ENCODE data around the gene TMEM200B.

TMEM200B gene

DNA sequence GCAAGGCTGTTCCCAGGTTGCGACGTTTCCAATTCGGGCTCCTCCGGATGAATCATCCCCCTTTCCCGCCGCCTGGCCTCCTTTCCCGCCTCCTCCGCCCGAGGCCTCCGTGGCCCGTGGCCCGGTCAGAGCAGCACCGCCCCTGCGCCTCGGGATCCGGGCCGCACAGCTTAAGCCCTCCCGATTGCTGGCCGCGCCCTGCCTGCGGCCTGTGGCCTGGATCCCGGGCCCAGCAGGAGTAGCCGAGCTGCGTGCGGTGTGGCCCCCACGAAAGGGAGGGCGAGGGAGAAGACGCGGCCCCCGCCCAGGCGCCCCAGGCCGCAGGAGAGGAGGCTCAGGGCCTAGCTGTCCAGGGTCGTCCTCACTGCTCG lies 1.0 kb downstream of the TMEM200B start:
- no peak for TF ChIP-seq TAF1 (IDR thresholded peaks at IDR 0.05; ENCODE audit: low read depth)
- TF ChIP-seq EP300 (IDR thresholded peaks at IDR 0.05; ENCODE audit: borderline replicate concordance), result 0 out of 2 replicates have a peak, but pooled peaks have one; percentile 7
- TF ChIP-seq, protein P1, sequence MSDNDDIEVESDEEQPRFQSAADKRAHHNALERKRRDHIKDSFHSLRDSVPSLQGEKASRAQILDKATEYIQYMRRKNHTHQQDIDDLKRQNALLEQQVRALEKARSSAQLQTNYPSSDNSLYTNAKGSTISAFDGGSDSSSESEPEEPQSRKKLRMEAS (IDR thresholded peaks at IDR 0.05), result peak; percentile 77
- no peak for TF ChIP-seq RAD21 (IDR thresholded peaks at IDR 0.05; ENCODE audit: low read depth)
- TF ChIP-seq CEBPB (IDR thresholded peaks at IDR 0.05), result no peak
- no peak for TF ChIP-seq EGR1 (IDR thresholded peaks at IDR 0.05)

DNA sequence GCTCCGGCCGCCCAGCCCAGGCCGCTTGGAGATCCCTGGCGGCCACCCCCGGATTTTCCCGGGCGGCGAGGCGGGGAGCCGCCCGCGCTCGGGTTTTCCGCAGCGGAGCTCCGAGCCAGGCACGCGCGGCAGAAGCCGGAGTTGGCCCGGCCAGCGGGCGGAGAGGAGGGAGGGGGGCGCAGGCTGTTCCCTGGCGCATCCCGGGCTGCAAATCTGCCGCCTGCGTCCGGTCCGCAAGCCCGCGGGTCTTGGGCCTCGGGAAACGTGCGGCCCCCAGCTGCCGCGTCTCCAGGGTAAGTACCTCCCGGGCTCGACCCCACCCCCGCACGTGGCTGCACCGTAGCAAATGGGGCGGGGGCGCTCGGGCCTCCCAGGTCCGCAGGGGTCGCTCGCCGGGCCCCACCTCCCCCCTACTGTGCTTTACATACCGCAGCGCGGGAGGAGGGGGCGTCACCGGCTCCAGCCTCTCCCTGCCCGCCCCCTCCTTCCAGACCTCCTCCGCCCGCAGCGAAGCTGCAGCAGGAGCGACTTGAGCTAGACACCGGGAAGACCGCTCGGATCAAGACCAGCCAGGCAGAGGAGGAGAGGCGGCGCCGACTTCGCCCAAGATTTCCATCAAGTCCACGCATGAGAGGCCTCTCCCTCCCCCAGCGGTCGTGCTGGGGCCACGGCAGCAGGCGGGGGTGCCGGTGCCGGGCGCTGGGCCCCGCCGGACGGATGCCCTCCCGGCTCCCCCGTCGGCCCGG lies 1.6 kb downstream of the TMEM200B start:
- TF ChIP-seq EP300 (IDR thresholded peaks at IDR 0.05; ENCODE audit: borderline replicate concordance) (0 out of 2 replicates have a peak, but pooled peaks have one; percentile 6), RAD21 (IDR thresholded peaks at IDR 0.05; ENCODE audit: low read depth) (no peak), ZBTB7A (IDR thresholded peaks at IDR 0.05; ENCODE audit: low read depth) (peak; percentile 70; the same call in 1 of the 2 replicates)

DNA sequence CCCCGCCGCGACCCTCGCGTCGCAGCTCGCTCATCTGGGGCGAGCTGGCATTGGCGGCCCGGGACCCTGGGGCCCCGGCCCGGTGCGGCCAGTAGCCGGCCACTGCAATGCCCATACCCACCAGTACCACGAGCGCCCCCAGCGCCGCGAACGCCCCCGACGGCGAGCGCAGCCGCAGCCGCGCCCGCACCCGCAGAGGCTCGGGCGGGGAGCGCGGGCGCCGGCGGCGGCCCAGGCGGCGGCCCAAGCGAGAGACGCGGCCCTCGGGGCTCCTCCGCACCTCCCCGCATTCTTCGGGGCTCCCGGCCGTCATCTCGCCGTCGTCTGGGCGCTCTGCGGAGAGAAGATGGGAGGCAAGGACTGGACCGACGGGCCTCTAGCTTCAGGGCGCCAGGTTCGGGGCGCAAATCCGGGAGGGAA lies 2.2 kb downstream of the TMEM200B start:
- TF ChIP-seq CREB1 (IDR thresholded peaks at IDR 0.05; ENCODE audit: low read depth), result no peak
- TF ChIP-seq, protein P2, sequence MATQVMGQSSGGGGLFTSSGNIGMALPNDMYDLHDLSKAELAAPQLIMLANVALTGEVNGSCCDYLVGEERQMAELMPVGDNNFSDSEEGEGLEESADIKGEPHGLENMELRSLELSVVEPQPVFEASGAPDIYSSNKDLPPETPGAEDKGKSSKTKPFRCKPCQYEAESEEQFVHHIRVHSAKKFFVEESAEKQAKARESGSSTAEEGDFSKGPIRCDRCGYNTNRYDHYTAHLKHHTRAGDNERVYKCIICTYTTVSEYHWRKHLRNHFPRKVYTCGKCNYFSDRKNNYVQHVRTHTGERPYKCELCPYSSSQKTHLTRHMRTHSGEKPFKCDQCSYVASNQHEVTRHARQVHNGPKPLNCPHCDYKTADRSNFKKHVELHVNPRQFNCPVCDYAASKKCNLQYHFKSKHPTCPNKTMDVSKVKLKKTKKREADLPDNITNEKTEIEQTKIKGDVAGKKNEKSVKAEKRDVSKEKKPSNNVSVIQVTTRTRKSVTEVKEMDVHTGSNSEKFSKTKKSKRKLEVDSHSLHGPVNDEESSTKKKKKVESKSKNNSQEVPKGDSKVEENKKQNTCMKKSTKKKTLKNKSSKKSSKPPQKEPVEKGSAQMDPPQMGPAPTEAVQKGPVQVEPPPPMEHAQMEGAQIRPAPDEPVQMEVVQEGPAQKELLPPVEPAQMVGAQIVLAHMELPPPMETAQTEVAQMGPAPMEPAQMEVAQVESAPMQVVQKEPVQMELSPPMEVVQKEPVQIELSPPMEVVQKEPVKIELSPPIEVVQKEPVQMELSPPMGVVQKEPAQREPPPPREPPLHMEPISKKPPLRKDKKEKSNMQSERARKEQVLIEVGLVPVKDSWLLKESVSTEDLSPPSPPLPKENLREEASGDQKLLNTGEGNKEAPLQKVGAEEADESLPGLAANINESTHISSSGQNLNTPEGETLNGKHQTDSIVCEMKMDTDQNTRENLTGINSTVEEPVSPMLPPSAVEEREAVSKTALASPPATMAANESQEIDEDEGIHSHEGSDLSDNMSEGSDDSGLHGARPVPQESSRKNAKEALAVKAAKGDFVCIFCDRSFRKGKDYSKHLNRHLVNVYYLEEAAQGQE (IDR thresholded peaks at IDR 0.05; ENCODE audit: low read depth), result no peak
- TF ChIP-seq, protein P3, sequence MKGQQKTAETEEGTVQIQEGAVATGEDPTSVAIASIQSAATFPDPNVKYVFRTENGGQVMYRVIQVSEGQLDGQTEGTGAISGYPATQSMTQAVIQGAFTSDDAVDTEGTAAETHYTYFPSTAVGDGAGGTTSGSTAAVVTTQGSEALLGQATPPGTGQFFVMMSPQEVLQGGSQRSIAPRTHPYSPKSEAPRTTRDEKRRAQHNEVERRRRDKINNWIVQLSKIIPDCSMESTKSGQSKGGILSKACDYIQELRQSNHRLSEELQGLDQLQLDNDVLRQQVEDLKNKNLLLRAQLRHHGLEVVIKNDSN (IDR thresholded peaks at IDR 0.05), result no peak
- TF ChIP-seq ZBTB7A (IDR thresholded peaks at IDR 0.05; ENCODE audit: low read depth), result no peak
- TF ChIP-seq CEBPB (IDR thresholded peaks at IDR 0.05), result no peak
- TF ChIP-seq, protein P1 (IDR thresholded peaks at IDR 0.05), result no peak
- no peak for TF ChIP-seq TAF1 (IDR thresholded peaks at IDR 0.05; ENCODE audit: low read depth)
- TF ChIP-seq FOXM1 (IDR thresholded peaks at IDR 0.05; ENCODE audit: borderline replicate concordance, low read depth), result no peak
- TF ChIP-seq YY1 (IDR thresholded peaks at IDR 0.05; ENCODE audit: low read depth), result no peak

DNA sequence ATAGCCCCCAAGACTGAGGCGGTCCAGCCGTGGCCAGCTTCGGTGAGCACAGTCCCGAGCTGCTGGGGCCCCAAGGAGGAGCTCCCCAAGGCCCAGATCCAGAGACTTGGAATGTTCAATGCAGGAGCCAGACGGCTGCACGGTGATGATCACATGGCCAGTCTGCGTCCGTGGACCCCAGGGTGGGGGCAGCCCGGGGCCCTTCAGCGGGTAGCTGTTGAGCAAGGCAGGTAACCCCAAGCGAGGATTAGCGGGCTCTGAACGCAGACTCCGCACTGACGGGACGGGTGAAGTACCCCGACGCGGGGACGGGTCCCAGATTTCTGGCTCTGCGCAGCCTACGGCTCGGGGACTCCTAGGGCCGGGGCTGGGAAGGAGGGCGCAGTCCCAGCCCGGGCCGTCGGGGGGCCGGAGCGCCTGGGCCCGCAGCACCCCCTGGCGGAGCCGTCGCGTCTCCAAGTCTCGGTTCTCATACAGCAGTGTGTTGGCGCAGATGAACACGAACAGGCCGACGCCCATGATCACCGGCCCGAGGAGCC lies 2.7 kb downstream of the TMEM200B start:
- no peak for TF ChIP-seq CEBPB (IDR thresholded peaks at IDR 0.05)
- no peak for TF ChIP-seq TEAD4 (IDR thresholded peaks at IDR 0.05)
- no peak for TF ChIP-seq TAF1 (IDR thresholded peaks at IDR 0.05; ENCODE audit: low read depth)
- TF ChIP-seq, protein P2 (IDR thresholded peaks at IDR 0.05; ENCODE audit: low read depth), result no peak
- TF ChIP-seq FOXM1 (IDR thresholded peaks at IDR 0.05; ENCODE audit: borderline replicate concordance, low read depth), result no peak
- no peak for TF ChIP-seq EP300 (IDR thresholded peaks at IDR 0.05; ENCODE audit: borderline replicate concordance)
- no peak for TF ChIP-seq YY1 (IDR thresholded peaks at IDR 0.05; ENCODE audit: low read depth)
- TF ChIP-seq, protein P1 (IDR thresholded peaks at IDR 0.05), result no peak
- TF ChIP-seq NFIC (IDR thresholded peaks at IDR 0.05), result no peak
- no peak for TF ChIP-seq TCF12 (IDR thresholded peaks at IDR 0.05; ENCODE audit: low read depth)
- TF ChIP-seq, protein P3 (IDR thresholded peaks at IDR 0.05), result no peak
- TF ChIP-seq RAD21 (IDR thresholded peaks at IDR 0.05; ENCODE audit: low read depth), result no peak
- no peak for TF ChIP-seq ZBTB7A (IDR thresholded peaks at IDR 0.05; ENCODE audit: low read depth)

DNA sequence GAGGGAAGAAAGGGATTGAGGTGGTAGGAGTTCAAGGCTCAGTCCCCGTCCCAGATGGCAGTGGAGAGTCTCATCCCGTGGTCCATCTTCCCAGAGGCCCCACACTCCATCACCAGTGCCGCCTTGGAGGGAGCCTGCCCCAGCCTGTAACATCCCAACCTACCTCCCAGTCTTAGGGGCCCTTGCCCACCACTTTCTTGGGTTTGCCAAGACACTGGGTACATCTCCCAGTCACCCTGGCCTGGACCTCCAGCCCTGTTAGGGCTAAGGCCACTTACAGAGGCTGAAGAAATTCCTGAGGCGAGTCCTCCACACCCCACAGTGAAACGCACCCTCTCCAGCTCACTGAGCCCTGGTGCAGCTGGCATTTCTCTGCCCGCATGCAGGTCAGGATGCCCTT lies 3.3 kb downstream of the TMEM200B start:
- TF ChIP-seq TEAD4 (IDR thresholded peaks at IDR 0.05) (no peak), NFIC (IDR thresholded peaks at IDR 0.05) (no peak)

Measured in Ishikawa (cell line).